Nephron (organoid): Measurements from ENCODE around the gene FOXK1.

Experiments
- H3K27ac Mint-ChIP-seq, 3 experiments: 2 replicates each; pipeline ENCODE4 v1.8.0; 2020; ENCODE audit warnings: mixed read lengths in 3 of 3, mild to moderate bottlenecking in 2 of 3, moderate library complexity in 1 of 3
- H3K27me3 Mint-ChIP-seq: 2 replicates; pipeline ENCODE4 v1.8.0; 2021; ENCODE audit warnings: low read depth, mild to moderate bottlenecking, moderate library complexity, mixed read lengths
- H3K36me3 Mint-ChIP-seq: 2 replicates; pipeline ENCODE4 v1.8.0; 2020; ENCODE audit warnings: low read depth, mixed read lengths
- H3K4me1 Mint-ChIP-seq: 2 replicates; pipeline ENCODE4 v1.8.0; 2020; ENCODE audit warnings: mixed read lengths
- H3K4me3 Mint-ChIP-seq, 3 experiments: 2 replicates each; pipeline ENCODE4 v1.8.0; 2020; ENCODE audit warnings: mild to moderate bottlenecking in 3 of 3, mixed read lengths in 3 of 3, moderate library complexity in 2 of 3
- H3K9me3 Mint-ChIP-seq: 2 replicates; pipeline ENCODE4 v1.8.0; 2020; ENCODE audit warnings: mixed read lengths
- TF ChIP-seq, protein P1 (sequence below), 3 experiments: fragments of 200-600 bp; sonication (generic); IDR thresholded peaks; one replicate each; pipeline ENCODE4 v1.5.0; 2021; ENCODE audit warnings: antibody characterized with exemption in 3 of 3; ENCODE audit not compliant: unreplicated experiment in 3 of 3

Gene FOXK1

GRCh38 chr7:4733936-4734528 lies 51.9 kb downstream of the FOXK1 start:
- Mint-ChIP-seq H3K9me3 (no peaks in the 10 kb centered on the region), H3K4me1 (peaks cover 37% of the 10 kb centered on the region), H3K27me3 (no peaks in the 10 kb centered on the region), H3K27ac (peak overlapping the region; percentile 9 to 53 (median 44)), H3K36me3 (peaks cover 23% of the 10 kb centered on the region), H3K4me3 (no peak overlapping the region)
- TF ChIP-seq, protein P1, sequence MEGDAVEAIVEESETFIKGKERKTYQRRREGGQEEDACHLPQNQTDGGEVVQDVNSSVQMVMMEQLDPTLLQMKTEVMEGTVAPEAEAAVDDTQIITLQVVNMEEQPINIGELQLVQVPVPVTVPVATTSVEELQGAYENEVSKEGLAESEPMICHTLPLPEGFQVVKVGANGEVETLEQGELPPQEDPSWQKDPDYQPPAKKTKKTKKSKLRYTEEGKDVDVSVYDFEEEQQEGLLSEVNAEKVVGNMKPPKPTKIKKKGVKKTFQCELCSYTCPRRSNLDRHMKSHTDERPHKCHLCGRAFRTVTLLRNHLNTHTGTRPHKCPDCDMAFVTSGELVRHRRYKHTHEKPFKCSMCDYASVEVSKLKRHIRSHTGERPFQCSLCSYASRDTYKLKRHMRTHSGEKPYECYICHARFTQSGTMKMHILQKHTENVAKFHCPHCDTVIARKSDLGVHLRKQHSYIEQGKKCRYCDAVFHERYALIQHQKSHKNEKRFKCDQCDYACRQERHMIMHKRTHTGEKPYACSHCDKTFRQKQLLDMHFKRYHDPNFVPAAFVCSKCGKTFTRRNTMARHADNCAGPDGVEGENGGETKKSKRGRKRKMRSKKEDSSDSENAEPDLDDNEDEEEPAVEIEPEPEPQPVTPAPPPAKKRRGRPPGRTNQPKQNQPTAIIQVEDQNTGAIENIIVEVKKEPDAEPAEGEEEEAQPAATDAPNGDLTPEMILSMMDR (IDR thresholded peaks at IDR 0.05; ENCODE audit: unreplicated experiment in 3 of 3), result no peak

GRCh38 chr7:4734587-4735345 lies 52.7 kb downstream of the FOXK1 start:
- H3K27ac Mint-ChIP-seq, result peak overlapping the region in 2 of 3 experiments; percentile 11 to 63
- H3K36me3 Mint-ChIP-seq, result peaks cover 23% of the 10 kb centered on the region
- H3K4me1 Mint-ChIP-seq, result peaks cover 44% of the 10 kb centered on the region
- H3K27me3 Mint-ChIP-seq, result no peaks in the 10 kb centered on the region
- no peak overlapping the region for H3K4me3 Mint-ChIP-seq
- TF ChIP-seq, protein P1 (IDR thresholded peaks at IDR 0.05; ENCODE audit: unreplicated experiment in 3 of 3), result no peak
- no peaks in the 10 kb centered on the region for H3K9me3 Mint-ChIP-seq

GRCh38 chr7:4737300-4737699 lies 55.2 kb downstream of the FOXK1 start:
- no peaks in the 10 kb centered on the region for H3K27me3 Mint-ChIP-seq
- peaks cover 31% of the 10 kb centered on the region for H3K36me3 Mint-ChIP-seq
- TF ChIP-seq, protein P1 (IDR thresholded peaks at IDR 0.05; ENCODE audit: unreplicated experiment in 3 of 3), result no peak
- H3K27ac Mint-ChIP-seq, result peak overlapping the region in 2 of 3 experiments; percentile 13 to 68
- H3K4me1 Mint-ChIP-seq, result peaks cover 52% of the 10 kb centered on the region
- no peaks in the 10 kb centered on the region for H3K9me3 Mint-ChIP-seq
- no peak overlapping the region for H3K4me3 Mint-ChIP-seq

GRCh38 chr7:4738711-4739527 lies 56.8 kb downstream of the FOXK1 start:
- H3K27me3 Mint-ChIP-seq, result no peaks in the 10 kb centered on the region
- TF ChIP-seq, protein P1 (IDR thresholded peaks at IDR 0.05; ENCODE audit: unreplicated experiment in 3 of 3), result no peak
- no peaks in the 10 kb centered on the region for H3K9me3 Mint-ChIP-seq
- peaks cover 63% of the 10 kb centered on the region for H3K4me1 Mint-ChIP-seq
- H3K36me3 Mint-ChIP-seq, result peaks cover 27% of the 10 kb centered on the region
- peak overlapping the region; percentile 59 to 75 (median 60) for H3K4me3 Mint-ChIP-seq
- peak overlapping the region; percentile 94 to 96 (median 95) for H3K27ac Mint-ChIP-seq

DNA sequence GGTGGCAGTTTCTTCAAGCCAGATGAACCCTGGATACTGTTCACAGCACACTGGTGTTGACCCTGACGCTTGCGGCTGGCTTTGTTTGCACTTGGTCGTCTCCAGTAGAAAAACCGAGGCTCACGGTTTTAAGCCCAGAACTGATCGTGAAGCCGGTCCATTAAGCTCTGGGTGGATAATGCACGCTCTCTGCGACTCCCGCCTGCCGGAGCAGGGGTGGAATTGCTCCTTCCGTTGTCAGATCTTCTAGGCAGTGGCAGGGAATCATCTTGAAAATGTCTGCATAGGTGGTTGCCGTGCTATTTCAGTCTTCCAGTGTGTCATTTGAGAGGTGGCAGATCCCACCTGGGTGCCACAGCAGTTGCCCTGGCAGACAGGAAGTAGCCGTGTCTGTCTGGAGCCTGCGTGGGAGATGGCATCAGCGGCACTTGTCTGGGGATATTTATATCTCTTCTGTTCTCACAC lies 57.5 kb downstream of the FOXK1 start:
- peaks cover 23% of the 10 kb centered on the region for H3K36me3 Mint-ChIP-seq
- peak overlapping the region; percentile 59 to 75 (median 60) for H3K4me3 Mint-ChIP-seq
- TF ChIP-seq, protein P1 (IDR thresholded peaks at IDR 0.05; ENCODE audit: unreplicated experiment in 3 of 3), result peak; percentile 28 to 46 (median 45)
- H3K27ac Mint-ChIP-seq, result peak overlapping the region; percentile 94 to 96 (median 95)
- no peaks in the 10 kb centered on the region for H3K9me3 Mint-ChIP-seq
- H3K27me3 Mint-ChIP-seq, result no peaks in the 10 kb centered on the region
- H3K4me1 Mint-ChIP-seq, result peaks cover 64% of the 10 kb centered on the region
